ENCODE data around the gene IER5.
"Not testable (repeated sequence)": the region's sequence is repeated elsewhere in the genome, so short reads cannot be mapped to it uniquely, and the experiment has no call there.

IER5 gene

DNA sequence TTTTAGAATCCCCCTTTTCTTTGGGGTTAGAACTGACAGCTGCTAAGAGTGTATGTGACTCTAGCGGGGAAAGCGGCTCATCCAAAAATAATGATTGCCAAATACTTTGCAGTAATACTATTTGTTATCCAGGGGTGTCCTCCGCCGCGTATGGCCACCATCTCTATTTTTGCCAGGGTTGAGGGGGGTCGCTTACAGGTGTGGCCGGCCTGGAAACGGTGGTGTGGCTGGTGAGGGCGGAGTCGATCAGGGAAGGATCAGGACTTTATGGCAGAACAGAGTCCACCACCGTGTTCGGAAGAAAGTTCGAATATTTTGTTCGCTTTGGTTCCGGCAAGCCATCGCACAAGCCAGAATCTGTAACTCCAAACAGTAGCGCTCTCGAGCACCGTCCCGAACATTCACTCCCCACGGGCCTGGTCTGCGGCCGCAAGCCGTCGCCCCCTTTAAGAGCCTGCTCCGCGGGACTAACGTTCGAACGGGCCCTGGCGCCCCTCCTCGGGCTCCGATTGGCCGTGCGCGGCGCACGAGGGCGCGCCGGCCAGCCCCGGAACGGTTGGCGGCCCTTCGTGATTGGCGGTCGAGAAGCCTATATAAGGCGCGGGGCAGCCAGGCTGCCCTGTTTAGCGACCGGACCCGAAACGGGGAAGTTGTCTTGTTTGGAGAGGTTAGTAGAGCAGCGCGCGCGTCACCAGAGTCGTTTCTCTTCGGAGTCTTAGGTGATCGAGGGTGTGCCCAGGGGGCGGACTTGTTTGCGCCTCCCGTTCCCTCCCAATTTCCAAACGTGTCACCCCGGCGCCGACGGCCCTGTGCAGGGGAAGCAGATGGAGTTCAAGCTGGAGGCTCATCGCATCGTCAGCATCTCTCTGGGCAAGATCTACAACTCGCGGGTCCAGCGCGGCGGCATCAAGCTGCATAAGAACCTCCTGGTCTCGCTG lies at the start of gene IER5:
Gene IER5, plus strand, starts transcription at position 622 of the 938 bp plus-strand sequence. Its CDS starts 203 bp downstream, at position 825.
- TF ChIP-seq FOXP2 (optimal IDR thresholded peaks at IDR 0.05; ENCODE audit: control extremely low read depth, extremely low read length, insufficient read depth) (no peak), EZH2 (IDR thresholded peaks at IDR 0.05) (no peak), POLR2AphosphoS5 (IDR thresholded peaks at IDR 0.05; ENCODE audit: borderline replicate concordance, low read depth, low read length) (peak; percentile 100)
- Histone ChIP-seq H3K9me3 (ENCODE audit: low read depth, low read length) (no peaks in the 10 kb centered on the region), H3K9ac (ENCODE audit: insufficient read length) (peak within 1 kb of the TSS; percentile 74), H3K27ac (no peak within 1 kb of the TSS), H3K4me3 (peak within 1 kb of the TSS; percentile 96), H3K36me3 (ENCODE audit: insufficient read depth, low read length) (no peaks in the 10 kb centered on the region)
- peak; percentile 58 for DNase-seq (ENCODE audit: low read depth, low spot score)

DNA sequence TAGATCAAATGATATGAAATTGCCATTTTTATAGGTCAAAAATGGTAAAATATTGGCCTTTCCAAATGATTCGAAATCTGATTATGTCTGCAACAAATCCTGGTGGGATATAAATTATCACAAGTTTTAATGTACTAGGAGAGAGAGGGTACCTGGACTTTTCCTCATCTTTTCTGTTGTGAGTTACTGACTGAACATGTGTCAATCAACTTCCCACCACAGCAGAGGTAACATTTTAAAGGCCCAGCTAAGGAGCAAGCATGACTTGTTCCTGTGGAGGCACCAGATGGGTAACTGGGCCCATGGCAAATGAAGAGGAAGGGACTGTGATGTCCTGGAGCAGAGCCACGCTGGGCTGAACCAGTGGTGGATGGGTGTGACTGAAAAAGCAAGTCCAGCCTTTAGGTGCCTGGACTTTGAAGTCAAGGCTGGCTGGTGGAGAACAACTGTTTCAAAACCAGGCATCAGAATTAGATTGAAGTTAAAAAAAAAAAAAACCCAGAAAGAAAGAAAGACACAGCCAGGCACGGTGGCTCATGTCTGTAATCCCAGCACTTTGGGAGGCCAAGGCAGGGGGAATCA lies 48.1 kb upstream of the IER5 start:
- Histone ChIP-seq H3K4me3 (no peak overlapping the region), H3K27ac (no peak overlapping the region), H3K36me3 (ENCODE audit: insufficient read depth, low read length) (no peaks in the 10 kb centered on the region), H3K9ac (ENCODE audit: insufficient read length) (no peak overlapping the region), H3K9me3 (ENCODE audit: low read depth, low read length) (no peaks in the 10 kb centered on the region)
- no peak for DNase-seq (ENCODE audit: low read depth, low spot score)
- TF ChIP-seq FOXP2 (optimal IDR thresholded peaks at IDR 0.05; ENCODE audit: control extremely low read depth, extremely low read length, insufficient read depth), result no peak
- TF ChIP-seq EZH2 (IDR thresholded peaks at IDR 0.05), result no peak
- TF ChIP-seq POLR2AphosphoS5 (IDR thresholded peaks at IDR 0.05; ENCODE audit: borderline replicate concordance, low read depth, low read length), result no peak

DNA sequence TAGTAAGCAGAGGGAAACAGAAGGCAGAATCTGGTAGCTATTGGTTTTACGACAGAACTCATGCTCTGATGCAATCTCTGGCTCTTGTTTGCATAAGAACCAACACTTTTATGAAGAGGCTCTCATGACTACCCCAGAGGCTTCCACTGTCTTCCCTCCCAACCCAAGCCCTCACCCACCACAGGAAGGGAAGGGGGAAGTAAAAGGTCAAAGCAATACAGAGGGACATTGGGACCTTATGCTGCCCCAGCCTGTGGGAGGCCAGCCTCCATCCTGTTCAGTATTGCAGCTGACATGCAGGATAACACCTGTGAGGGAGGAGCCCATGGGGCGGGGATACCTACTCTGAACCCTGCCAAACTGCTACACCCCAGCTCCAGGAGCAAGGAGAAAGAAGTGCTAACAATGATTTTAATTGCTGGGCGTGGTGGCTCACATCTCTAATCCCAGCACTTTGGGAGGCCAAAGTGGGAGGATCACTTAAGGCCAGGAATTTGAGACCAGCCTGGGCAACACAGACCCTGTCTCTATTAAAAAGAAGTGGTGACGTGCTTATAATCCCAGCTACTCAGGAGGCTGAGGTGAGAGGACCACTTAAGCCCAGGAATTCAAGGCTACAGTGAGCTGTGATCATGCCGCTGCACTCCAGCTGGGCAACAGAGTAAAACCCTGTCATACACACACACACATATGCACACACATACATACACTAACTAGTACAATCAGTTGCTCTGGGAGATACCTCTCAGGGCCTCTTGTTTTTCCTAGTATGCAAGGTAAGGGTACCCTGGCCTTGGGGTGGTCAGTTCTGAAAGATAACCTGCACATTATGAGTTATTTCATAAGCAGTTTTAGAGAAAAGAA lies 45.2 kb upstream of the IER5 start:
- Histone ChIP-seq H3K4me3 (peak overlapping the region; percentile 25; the same call in 1 of the 2 replicates), H3K27ac (peak overlapping the region; percentile 3; the same call in 1 of the 2 replicates), H3K9ac (ENCODE audit: insufficient read length) (no peak overlapping the region), H3K36me3 (ENCODE audit: insufficient read depth, low read length) (no peaks in the 10 kb centered on the region), H3K9me3 (ENCODE audit: low read depth, low read length) (no peaks in the 10 kb centered on the region)
- TF ChIP-seq FOXP2 (optimal IDR thresholded peaks at IDR 0.05; ENCODE audit: control extremely low read depth, extremely low read length, insufficient read depth) (no peak), EZH2 (IDR thresholded peaks at IDR 0.05) (no peak), POLR2AphosphoS5 (IDR thresholded peaks at IDR 0.05; ENCODE audit: borderline replicate concordance, low read depth, low read length) (no peak)
- no peak for DNase-seq (ENCODE audit: low read depth, low spot score)

DNA sequence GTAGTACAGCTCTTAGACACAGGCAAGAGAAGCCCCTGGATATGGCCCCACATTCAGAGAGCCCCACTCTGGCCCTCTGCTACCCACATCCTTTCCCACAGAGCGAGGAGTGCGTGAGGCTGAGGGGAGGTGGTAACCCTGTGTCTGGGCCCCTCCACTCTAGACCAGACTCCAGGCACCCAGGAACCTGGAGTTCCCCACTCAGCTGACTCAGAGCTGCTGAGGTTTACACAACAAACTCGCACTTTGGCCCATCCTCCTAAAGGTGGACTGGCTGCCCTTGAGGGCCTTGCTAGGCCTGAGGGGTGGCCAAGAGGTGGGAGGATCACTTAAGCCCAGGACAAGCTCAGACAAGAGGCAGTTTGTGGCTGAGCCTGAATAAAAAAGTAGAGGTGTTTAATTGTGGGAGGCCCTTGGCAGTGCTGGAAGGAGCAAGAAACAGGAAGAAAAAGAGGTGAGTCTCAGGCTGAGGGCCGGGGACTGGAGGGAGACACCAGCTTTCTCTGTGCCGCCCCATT lies 44.0 kb upstream of the IER5 start:
- H3K9ac ChIP-seq (ENCODE audit: insufficient read length), result no peak overlapping the region
- no peak for TF ChIP-seq EZH2 (IDR thresholded peaks at IDR 0.05)
- TF ChIP-seq POLR2AphosphoS5 (IDR thresholded peaks at IDR 0.05; ENCODE audit: borderline replicate concordance, low read depth, low read length), result no peak
- H3K27ac ChIP-seq, result no peak overlapping the region
- no peaks in the 10 kb centered on the region for H3K36me3 ChIP-seq (ENCODE audit: insufficient read depth, low read length)
- H3K9me3 ChIP-seq (ENCODE audit: low read depth, low read length), result no peaks in the 10 kb centered on the region
- H3K4me3 ChIP-seq, result no peak overlapping the region
- DNase-seq (ENCODE audit: low read depth, low spot score), result no peak

DNA sequence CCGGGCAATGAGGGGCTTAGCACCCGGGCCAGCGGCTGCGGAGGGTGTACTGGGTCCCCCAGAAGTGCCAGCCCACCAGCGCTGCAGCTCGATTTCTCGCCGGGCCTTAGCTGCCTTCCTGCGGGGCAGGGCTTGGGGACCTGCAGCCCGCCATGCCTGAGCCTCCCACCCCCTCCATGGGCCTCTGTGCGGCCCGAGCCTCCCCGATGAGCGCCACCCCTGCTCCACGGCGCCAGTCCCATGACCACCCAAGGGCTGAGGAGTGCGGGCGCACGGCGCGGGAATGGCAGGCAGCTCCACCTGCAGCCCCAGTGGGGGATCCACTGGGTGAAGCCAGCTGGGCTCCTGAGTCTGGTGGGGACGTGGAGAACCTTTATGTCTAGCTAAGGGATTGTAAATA lies 42.6 kb upstream of the IER5 start:
- not testable (repeated sequence) for H3K36me3 ChIP-seq (ENCODE audit: insufficient read depth, low read length); H3K9ac ChIP-seq (ENCODE audit: insufficient read length); H3K9me3 ChIP-seq (ENCODE audit: low read depth, low read length); H3K4me3 ChIP-seq; H3K27ac ChIP-seq; DNase-seq (ENCODE audit: low read depth, low spot score)

DNA sequence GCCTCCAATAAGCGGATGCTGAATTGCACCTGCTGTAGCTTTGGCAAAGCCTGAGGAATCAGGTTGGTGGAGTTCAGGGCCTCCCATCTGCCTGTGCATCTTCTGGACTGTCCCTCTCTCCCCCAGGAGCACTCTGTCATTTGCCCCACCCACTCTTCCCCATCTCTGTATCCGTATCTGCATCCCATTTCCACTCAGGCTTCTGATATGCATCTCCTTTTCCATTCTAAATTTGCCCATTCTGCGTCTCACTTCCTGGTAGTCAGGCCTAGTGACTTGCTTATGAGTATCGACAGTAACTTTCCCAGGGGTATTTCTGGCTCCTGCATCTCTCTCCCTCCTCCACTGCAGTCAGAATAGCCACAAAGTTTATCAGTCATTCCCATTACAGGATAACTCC lies 39.1 kb upstream of the IER5 start:
- Histone ChIP-seq H3K27ac (no peak overlapping the region), H3K9me3 (ENCODE audit: low read depth, low read length) (no peaks in the 10 kb centered on the region), H3K4me3 (no peak overlapping the region), H3K9ac (ENCODE audit: insufficient read length) (no peak overlapping the region), H3K36me3 (ENCODE audit: insufficient read depth, low read length) (no peaks in the 10 kb centered on the region)
- no peak for TF ChIP-seq EZH2 (IDR thresholded peaks at IDR 0.05)
- no peak for TF ChIP-seq FOXP2 (optimal IDR thresholded peaks at IDR 0.05; ENCODE audit: control extremely low read depth, extremely low read length, insufficient read depth)
- no peak for TF ChIP-seq POLR2AphosphoS5 (IDR thresholded peaks at IDR 0.05; ENCODE audit: borderline replicate concordance, low read depth, low read length)
- no peak for DNase-seq (ENCODE audit: low read depth, low spot score)

DNA sequence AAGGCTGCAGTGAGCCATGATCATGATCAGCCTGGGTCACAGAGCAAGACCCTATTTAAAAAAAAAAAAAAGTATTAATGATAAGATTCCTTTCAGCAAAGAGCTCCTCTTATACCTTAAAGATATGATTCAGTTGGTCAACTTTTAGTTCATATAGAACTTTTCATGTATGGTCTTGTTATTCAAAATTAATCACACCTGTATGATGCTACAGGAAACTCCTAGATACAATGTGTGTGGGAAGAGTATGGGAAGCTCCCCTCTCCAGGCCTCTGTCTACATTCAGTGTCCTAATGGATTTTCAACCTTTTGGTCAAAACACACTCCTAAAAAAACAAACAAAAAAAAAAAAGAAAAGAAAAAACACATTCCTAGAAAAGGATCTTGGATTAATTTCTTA lies 37.6 kb upstream of the IER5 start:
- no peak overlapping the region for H3K4me3 ChIP-seq
- no peaks in the 10 kb centered on the region for H3K9me3 ChIP-seq (ENCODE audit: low read depth, low read length)
- TF ChIP-seq EZH2 (IDR thresholded peaks at IDR 0.05), result no peak
- H3K9ac ChIP-seq (ENCODE audit: insufficient read length), result no peak overlapping the region
- H3K36me3 ChIP-seq (ENCODE audit: insufficient read depth, low read length), result no peaks in the 10 kb centered on the region
- H3K27ac ChIP-seq, result no peak overlapping the region
- DNase-seq (ENCODE audit: low read depth, low spot score), result no peak

DNA sequence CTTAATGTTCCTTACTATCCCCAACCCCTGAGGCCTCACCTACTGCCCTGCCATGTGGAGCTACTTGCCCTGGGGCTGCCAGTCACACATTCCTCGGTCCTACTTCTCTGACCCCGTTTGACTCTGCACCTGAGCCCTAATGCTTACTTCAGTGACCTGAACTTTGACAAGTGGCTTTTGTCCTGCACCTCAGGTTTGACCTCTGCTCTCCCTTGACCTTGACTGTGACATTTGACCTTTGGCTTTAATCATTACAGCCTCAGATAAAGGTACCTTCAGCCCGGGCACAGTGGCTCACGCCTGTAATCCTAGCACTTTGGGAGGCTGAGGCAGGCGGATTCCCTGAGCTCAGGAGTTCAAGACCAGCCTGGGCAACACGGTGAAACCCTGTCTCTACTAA lies 31.9 kb upstream of the IER5 start:
- Histone ChIP-seq H3K36me3 (ENCODE audit: insufficient read depth, low read length) (no peaks in the 10 kb centered on the region), H3K4me3 (no peak overlapping the region), H3K9ac (ENCODE audit: insufficient read length) (no peak overlapping the region), H3K9me3 (ENCODE audit: low read depth, low read length) (no peaks in the 10 kb centered on the region), H3K27ac (no peak overlapping the region)
- TF ChIP-seq POLR2AphosphoS5 (IDR thresholded peaks at IDR 0.05; ENCODE audit: borderline replicate concordance, low read depth, low read length), result no peak
- no peak for TF ChIP-seq FOXP2 (optimal IDR thresholded peaks at IDR 0.05; ENCODE audit: control extremely low read depth, extremely low read length, insufficient read depth)
- TF ChIP-seq EZH2 (IDR thresholded peaks at IDR 0.05), result no peak
- DNase-seq (ENCODE audit: low read depth, low spot score), result no peak
